GM19328 (cell line): ENCODE measurements around the gene CCDC175.

Experiments
- ATAC-seq: cut with Tn5 transposase; IDR thresholded peaks from one replicate; pipeline ENCODE4 v1.9.1; 2021; ENCODE audit warnings: mild to moderate bottlenecking, moderate library complexity; ENCODE audit not compliant: unreplicated experiment

Gene CCDC175

DNA sequence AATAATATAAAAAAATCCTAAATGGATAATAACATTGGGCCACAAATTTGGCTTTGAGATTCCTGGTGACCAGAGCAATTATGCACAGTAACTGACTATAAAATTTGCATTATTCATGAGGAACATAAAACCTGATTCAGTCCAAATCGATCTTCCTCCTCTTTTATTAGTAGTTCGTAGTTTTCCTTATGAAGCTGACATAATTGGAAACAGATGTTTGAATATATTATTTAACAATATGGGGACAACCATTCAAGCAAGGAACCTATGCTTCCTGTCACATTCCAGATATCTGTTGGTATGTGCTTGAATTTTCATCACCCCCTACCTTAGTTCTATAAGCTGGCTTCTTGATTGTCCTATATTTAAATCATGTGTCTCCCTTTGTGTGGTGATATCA lies 34.9 kb downstream of the CCDC175 start:
- no peak for ATAC-seq

DNA sequence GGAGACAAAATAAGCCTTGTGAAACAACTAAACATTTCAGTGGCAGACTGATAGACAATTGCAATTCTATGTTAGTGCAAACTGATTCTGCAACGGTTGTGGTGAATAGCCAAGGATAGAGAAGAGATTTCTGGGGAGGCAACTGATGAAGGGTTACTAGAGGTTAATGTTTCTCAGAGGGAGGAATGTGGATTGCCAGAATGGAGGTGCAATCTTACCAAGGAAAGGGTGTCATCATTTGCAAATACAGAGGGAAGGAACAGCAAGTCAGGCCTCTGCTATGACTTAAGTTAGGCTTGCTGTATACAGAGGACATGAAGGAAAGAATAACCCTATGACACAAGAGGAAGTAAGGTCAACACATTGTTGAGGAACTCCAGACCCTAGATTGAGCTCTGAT lies 35.8 kb downstream of the CCDC175 start:
- ATAC-seq = no peak

DNA sequence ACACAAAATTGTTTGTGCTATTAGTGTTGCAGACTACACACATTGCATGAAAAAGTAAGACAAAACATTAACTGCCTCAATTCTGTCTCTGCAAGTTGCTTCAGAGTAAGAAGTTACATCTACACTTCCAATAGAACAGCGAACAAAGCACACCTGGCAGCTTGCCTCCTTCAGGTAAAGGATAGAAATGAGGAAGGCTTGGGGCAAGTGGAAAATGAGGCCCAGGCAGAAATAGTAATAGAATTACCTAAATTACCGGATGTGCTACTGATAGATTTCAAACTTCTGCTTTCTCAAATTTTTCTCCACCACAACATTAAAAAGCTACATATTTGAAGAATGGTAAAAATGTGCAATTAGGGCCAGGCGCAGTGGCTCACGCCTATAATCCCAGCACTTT lies 37.7 kb downstream of the CCDC175 start:
- ATAC-seq = no peak

DNA sequence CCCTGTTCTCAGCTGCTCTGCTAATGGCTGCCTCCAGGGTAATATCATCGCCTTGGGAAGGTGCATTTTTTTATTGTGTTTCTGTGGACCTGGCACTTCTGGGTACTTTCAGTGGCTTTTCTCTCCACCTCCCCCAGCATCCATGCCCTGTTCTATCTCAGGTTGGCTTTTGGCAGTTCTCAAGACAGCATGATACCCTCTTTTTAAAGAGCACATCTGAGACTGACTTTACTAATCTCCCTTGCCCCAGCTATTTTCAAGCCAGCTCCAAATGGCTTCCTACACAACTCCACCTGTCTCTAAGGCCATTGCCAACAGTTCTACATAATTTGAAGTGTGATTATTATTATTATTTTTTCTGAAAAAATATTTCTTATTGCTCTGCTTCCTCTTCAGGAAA lies 39.1 kb downstream of the CCDC175 start:
- ATAC-seq = no peak

DNA sequence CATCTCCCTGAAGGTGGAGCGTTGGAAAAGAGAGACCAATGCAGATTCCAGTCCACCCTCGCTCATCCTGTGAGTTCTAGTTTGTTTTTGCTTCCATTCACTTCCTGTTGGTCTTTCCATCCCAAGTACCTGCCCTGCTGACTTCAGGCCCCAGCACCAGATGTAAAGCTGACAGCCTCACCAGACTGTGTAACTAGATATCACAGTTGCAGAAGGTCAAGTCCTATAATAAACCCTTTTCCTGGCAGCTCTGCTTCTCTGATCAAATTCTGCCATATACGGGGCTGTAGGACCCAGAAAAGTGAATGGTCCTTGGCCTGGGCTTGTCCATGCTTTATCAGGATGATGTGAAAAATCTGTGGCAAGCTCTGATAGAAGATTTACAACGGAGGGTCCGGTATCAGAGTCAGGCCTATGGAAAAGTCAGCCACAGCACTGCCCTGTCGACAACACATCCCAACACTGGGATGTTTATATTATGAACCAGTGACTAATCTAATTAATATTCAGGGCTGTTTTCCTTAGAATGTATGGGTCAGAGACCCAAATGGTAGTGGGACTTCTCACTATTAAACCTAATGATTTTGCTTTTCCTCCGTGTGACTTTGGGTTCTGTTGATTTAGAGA lies 42.1 kb downstream of the CCDC175 start:
- no peak for ATAC-seq

DNA sequence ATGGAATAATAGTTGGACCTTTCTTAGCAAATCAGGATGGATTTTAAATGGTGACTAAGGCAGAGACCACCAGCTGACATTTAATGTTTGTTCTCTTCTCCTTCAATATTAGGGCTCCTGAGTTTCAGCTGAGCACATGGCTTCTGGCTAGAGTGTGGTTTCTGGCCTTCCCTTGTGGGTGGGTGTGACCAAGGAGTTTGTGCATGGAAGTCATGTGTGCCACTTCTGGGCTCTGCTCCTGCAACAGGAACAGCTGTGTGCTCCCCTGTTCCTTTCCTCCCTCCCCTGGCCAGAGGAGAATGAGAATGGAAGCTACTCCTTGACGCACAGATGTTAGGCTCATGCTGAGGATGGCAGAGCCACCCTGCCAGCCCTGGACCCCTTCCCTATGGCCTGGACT lies 44.2 kb downstream of the CCDC175 start:
- ATAC-seq = no peak

DNA sequence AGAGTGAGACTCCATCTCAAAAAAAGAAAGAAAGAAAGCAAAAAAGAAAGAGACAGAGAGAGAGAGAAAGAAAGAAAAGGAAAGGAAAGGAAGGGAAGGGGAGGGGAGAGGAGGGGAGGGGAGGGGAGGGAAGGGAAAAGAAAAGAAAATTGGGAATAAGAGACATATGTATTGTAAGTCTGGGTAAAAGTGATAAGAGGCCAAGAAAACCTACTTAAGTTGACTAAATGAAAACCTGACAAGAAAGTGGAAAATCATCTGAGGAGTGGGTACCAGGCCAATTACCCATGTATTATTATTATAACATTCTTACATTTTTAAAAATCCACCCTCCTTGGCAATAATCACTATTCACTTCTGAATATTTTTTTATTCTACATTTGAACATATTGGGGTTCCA lies 46.3 kb downstream of the CCDC175 start:
- no peak for ATAC-seq

DNA sequence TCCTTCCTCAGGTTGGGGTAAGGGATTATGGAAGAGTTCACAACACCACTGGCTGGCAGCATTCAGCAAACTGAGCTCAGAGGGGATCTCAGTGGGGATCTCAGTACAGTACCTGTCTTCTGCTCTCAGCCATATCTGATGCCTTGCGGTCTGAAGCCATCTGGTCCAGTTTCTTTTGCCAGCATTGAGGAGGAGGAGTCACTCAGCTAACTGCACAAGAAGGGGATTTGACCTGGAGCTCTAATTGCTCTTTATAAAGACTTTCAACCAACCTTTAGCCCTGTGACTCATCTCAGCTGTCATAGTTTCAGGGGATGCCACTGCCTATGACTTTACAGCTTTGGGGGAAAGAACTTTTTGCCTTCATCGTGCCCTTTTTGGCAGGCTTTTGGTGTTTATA lies 47.4 kb downstream of the CCDC175 start:
- ATAC-seq = no peak

DNA sequence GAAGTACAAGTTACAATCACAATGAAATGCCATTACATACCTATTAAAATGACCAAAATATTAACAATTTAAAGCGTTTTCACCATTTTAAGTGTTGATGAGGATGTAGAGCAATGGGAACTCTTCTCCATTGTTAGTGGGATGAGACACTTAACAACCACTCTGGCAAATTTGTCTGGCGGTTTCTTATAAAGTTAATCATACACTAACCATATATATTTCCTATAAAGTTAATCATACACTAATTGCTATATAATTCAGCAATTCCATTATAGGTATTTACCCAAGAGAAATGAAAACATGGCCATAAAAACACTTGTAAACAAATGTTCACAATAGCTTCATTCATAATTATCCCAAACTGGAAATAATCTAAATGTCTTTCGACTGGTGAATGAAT lies 56.4 kb downstream of the CCDC175 start:
- no peak for ATAC-seq

DNA sequence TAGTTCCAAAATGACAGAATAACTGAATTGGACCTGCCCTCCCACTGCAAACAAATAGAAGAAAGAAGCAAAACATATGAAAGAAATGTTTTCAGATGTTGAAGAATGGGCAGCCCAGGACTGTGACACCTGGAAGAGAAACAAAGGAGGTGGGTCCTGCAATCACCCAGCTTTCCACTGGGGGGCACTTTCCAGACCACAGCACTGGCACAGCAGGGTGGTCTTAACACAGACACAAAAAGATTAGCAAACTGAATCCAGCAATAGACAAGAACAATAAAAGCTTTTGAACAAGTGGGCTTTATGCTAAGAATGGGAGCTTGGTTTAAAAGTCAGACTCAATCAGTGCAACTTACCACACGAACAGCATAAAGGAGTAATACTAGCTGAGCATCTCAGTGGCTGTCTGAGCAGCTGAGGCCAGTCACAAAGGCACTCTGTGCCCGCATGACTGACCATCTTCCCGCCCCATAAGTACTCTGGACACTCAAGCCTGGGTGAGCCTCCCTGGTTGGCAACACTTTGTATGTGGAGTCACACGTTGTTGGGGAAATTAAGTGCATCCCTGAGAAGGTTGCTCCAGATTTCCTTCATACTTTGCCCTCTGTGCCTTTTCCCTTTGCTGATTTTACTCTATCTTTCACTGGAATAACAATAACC lies 64.6 kb downstream of the CCDC175 start:
- ATAC-seq = no peak

DNA sequence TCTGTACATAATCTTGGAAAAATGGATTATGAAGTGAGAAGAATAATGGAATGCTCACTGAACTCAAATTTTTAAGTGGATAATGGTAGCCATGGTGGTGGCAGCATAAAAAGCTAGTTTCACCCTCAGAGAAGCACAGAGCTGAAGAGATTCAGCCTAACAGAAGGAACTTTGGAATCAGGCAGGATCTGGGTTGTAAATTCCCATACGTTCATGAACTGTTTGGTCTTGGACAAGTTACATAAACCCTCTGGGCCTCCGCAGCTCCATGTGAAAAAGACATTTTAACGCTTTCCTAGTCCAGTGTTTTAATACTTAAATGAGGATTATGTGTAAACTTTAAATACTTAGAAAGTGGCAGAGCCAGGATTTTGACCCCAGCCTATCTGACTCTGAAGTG lies 65.6 kb downstream of the CCDC175 start:
- ATAC-seq = no peak

DNA sequence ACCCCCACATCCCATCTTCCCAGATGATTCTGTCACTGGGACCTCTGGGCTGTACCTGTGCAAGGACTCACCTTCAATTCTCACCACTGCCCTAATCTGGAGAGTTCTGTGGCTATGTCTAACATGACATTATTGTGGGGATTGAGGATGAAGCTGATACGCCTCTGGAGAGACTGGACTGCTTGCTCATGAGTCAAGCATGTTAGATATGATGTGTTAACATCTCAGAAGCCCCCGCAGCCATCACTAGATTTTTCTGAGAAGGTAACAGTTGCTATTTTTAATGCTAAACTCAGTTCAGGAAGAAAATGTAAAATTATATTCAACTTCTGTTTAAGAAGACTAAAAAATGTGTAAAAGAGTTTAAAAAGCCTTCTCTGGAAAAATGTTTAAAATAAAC lies 66.6 kb downstream of the CCDC175 start:
- no peak for ATAC-seq

DNA sequence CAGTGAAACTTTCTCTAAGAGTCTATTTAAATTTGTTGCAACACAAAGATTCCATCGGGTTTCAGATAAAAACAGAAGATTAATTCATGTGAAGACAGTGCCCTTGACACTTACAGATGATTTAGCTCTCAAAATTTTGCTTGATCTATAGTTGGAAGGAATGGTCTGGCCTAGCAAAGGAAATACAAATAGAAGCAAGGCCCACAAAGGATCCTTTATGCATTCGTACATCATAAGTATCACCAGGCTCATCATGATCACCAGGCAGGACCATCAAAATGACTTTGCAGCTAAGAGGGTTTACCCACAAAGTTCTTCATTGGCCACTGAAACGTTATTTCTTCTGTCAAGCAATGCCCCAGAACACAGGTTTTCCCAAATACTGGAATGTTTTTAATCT lies 67.5 kb downstream of the CCDC175 start:
- ATAC-seq = no peak

DNA sequence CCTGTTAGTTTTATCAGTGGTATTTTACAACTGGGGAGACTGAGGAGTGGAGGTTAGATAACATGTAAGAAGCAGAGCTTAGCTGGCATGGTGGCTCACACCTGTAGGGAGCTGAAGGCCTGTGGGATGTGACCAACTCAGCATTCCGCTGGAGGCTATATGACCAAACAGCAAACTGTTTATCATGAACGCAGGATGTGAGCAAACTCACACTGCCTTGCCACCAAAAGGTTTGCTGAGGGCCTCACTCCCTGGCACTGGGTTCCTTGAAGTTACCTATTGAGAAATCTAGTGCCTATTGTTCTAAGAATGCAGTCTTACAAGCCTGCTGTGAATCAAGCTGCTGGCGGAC lies 68.9 kb downstream of the CCDC175 start:
- no peak for ATAC-seq

DNA sequence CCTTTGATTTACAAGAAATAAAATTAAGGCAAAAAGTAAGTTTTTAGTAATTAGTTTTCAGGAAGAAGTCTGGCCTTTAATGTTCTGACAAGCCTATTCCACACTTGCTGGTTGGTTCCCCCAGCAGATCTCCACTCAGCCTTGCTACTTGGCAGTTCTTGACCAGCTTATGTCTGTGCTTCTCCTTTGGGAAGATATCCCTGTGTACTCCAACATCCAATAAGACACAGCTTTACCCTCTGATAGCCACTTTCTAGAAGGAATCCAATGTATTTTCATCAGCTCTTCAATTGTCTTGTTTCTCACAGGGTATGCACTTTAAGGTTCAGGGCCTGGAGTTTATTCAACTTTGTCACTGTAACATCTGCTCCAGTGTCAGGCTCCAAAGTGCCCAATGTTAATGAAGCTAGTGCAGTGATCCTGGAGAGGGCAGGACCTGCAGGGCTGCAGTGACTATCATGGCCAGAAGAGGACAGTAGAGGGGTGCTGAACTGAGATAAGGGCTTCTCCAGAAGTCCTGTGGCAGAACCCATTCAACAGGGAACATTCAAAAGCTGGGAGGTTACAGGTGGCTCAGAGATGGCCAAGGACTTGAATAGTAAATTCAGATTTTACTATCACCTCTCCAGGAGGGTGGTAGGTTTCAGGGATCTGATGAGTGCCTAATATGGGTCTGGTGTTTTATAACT lies 69.4 kb downstream of the CCDC175 start:
- peak; percentile 87 for ATAC-seq

DNA sequence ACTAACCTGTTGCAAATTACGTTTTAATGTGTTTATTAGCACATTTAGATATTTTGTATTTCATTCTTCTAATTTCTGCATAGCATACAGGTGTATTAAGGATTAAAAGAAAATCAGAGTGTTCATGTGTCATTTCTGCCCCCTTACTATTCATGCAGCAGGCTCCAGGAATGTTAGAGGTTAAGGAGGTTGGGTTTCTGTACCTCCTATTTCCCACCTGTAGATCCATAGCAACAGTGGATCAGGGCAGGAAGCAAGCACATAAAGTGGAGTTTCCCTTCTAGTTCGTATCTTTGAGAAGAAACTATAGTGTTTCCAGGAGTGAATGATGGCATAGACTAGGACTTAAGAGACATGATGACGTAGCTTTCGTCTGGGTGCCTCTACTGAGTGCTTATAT lies 73.4 kb downstream of the CCDC175 start:
- no peak for ATAC-seq

DNA sequence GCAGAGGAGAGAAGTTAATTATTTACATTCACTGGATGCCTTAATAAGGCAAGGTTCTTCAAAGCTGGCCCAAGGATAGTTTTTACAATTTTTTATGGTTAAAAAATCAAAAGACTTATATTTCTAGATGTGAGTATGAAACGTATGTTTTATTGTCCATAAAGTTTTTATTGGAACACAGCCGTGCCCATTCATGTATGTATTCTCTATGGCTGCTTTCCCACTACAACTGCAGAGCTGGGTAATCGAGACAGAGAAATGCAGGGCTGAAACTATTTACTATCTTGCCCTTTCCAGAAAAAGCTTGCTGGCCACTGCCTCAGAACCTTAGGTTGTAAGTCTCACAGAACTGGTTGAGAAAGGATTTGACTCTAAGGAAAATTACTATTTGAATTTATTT lies 75.9 kb downstream of the CCDC175 start:
- ATAC-seq = no peak

DNA sequence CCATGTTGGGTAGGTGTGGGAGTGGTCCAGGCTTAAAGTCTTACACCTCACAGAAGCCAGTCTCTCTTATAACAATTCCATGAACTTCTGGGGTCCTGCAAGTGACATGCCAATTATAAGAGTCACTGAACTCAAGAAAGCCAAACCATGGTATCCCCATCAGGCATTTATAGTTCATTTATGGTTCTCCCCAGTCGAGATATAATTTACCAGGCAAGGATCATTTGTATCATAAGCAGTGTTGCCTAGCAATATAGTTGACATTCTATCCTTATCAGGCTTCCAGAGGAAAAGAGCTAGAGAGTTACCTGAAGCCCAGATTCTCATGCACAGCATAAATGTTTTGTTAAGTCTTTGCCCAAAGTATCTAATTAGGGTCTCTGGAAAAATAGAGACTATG lies 84.2 kb downstream of the CCDC175 start:
- no peak for ATAC-seq

DNA sequence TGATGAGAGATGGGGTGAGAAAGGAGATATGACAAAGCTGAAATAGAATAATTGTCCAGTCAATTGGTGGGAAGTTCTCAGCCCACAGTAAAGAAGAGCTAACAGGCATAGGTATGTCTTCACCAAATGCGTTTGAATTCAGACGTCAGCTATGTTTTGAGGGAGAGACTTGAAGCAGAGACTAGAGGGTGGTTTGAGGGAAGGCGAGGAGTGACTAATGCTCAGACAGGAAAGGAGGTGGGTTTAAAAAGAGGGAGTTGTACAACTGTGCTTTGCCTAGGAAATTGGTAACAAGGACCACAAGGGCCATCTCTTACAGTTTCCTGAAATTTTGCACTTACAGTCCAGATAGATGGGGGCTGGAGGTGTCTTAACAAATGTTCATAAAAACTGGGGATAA lies 85.9 kb downstream of the CCDC175 start:
- no peak for ATAC-seq

DNA sequence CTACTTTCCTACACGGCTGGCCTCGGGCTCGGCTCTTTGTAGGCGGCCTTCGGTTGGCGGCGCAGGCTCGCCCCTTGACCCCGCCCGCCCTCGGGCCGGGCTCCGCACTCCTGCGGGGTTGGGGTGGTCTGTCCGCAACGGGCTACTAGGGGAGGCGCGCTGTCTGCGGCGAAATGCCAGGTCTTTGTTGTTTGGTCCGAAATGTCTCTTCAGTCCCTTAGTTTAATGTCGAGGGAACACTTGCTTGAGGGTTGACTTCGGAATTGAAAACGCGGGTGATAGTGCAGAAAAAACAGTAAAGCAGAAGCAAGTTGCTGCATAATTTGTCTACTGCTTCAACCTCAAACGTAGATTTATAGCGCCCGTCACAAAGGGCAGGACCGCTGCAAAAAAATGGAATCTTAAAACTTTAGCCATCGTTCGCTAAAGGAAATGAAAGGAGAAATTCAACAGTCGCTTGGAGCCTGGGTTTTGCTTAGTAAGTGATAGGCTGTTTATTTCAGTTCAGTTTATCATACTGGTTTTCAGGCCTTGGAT lies 91.9 kb downstream of the CCDC175 start:
- ATAC-seq = peak; percentile 45

DNA sequence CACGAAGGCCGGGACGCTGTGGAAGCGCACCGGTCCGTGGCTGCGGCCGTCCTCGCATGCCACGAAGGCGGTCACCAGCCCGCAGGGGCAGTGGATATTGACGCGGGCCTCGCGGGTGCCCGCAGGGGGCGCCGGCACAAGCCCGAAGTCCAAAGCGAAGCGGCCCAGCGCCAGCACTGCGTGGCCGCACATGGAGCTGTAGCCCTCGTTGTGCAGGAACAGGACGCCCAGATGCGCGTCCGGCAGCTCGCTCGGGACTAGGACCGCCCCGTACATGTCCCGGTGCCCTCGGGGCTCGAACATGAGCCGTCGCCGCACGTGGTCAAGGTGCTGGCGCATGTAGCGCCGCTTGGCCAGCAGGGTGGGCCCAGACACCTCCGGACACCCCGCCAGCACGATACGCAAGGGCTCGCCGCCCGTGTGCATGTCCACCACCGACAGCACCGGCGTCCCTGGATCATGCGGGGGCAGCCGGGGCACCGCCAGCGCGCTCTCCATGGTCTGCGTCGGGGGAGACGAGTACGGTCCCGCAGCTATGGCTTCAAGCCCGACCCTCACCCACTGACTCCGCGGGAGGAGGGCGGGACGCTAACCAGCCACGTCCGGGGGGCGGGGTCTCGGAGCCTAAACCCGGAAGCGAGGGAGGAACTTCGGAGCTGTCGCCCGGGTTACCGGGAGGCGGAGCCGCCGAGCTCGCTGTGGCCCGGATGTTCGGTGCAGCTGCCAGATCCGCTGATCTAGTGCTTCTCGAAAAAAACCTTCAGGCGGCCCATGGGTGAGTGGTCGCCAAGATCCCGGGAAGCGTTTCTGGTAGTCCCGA lies 92.6 kb downstream of the CCDC175 start, which contains the start of the genes JKAMP and L3HYPDH:
TSS of gene JKAMP (plus strand) at position 699 of the 820 bp plus-strand sequence. CDS start at position 772, 73 bp downstream.
TSS of gene L3HYPDH (minus strand) at position 590 of the 820 bp plus-strand sequence. CDS start at position 498, 92 bp downstream.
- ATAC-seq = peak; percentile 90
